GM12864 (cell line): ENCODE results near the gene PAQR9.

Experiments used
- DNase-seq: peaks from one replicate; pipeline ENCODE4 v3.0.0-alpha.2; 2011; ENCODE audit warnings: low read depth
- H3K4me3 ChIP-seq: 2 replicates; pipeline ENCODE4 v1.5.1; 2011; ENCODE audit warnings: mild to moderate bottlenecking, low read depth, low read length, control low read depth
- TF ChIP-seq, protein P1 (sequence below): IDR thresholded peaks from 2 replicates; pipeline ENCODE4 v1.5.1; 2011; ENCODE audit warnings: low read depth, mild to moderate bottlenecking, moderate library complexity, low read length, control low read depth, inconsistent platforms; ENCODE audit errors: missing control alignments

Gene PAQR9

DNA sequence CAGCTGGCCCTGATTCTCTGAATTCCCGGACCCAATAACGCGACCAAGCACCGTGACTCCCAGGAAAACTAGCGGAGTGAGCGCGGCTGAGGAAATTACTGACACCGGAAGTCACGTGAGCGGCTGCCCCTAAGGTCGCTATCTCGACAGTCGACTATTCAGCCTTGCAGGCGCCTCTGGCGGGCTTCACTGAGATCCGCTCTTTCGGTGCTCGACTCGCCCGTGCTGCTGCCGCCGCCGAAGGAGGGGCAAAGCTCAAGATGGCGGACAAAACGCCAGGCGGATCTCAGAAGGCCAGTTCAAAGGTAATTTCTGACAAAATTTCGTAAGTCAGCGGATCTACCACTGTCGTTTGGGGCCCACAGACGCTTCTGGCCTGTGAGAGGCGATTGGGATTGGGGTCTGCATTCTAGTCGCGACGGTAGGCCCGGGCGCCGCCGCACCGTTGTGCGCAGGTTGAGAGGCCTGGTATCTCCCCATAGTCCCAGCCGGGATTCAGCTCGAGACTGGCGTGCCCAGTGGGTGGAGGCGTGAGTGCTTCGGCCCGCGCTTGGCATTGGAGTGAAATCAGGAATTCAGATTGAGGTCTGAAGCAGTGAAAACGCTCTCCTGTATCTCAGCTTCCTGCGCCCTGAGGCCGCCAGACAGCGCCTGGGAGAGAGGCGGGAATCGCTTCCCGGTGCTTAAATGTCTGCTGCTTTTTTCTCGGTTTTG, 38.1 kb upstream of the PAQR9 start, which contains the start of gene U2SURP:
U2SURP (plus strand) TSS at position 202 of the 714 bp plus-strand sequence; CDS start at position 261, 59 bp downstream.
- peak within 1 kb of the TSS; percentile 77 for H3K4me3 ChIP-seq
- peak; percentile 91 for DNase-seq
- TF ChIP-seq, protein P1, sequence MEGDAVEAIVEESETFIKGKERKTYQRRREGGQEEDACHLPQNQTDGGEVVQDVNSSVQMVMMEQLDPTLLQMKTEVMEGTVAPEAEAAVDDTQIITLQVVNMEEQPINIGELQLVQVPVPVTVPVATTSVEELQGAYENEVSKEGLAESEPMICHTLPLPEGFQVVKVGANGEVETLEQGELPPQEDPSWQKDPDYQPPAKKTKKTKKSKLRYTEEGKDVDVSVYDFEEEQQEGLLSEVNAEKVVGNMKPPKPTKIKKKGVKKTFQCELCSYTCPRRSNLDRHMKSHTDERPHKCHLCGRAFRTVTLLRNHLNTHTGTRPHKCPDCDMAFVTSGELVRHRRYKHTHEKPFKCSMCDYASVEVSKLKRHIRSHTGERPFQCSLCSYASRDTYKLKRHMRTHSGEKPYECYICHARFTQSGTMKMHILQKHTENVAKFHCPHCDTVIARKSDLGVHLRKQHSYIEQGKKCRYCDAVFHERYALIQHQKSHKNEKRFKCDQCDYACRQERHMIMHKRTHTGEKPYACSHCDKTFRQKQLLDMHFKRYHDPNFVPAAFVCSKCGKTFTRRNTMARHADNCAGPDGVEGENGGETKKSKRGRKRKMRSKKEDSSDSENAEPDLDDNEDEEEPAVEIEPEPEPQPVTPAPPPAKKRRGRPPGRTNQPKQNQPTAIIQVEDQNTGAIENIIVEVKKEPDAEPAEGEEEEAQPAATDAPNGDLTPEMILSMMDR, result no peak

DNA sequence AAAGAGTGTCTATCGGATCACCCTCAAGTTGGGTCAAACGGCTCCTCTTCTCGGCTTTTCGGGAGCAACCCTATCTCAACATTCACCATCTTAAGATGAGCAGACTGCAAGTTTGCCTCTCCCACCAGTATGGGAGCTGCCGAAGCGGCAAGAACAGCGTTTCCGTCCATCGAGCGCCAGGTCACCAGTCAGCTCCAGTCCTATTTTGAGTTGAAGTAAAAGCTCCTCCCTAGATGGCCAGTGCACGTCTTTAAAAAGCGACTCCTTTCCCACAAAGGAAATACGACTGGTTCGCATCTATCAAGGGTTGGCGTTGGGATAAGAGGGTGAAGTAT, 37.5 kb upstream of the PAQR9 start:
- H3K4me3 ChIP-seq, result peak overlapping the region; percentile 77
- TF ChIP-seq, protein P1, result no peak
- DNase-seq, result peak; percentile 62

DNA sequence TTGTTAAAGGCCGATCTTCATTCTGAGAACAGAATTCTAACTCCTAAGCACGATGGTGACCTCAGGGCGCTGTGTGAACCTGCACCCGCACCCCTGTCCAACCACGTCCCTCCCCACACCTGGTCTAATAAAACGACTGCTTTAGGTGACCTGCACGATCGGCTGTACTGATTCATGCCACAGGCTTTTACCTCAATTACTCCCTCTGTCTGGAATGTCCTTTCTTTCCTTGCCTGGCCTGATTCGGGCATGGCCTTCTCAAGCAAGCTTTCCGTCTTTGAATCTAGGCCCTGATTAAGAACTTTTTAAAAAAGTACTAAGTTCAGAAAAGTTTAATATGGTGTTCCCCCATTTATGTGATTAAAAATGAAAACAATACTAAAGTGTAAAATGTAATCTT, 37.1 kb upstream of the PAQR9 start:
- TF ChIP-seq, protein P1, result no peak
- peak overlapping the region; percentile 77 for H3K4me3 ChIP-seq
- DNase-seq, result no peak

DNA sequence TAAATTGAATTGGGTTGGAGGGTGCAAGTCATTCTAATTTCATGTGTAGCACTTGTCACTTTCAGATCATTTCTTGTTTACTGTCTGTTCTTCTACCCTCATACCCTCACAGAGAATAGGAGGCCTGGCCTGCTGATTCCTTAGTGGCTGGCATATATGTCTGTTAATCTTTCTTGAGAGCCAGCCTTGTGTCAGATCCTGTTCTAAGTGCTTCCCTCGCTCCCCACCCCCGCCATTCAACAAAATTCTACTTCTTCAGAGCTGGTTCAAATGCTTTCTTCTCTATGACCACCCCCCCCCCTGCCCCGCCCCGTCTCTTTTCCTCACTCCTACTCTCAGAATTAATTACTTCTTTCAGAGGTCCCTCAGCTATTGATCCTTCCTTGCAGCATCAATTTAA, 36.4 kb upstream of the PAQR9 start:
- TF ChIP-seq, protein P1, result no peak
- no peak for DNase-seq
- H3K4me3 ChIP-seq, result no peak overlapping the region

DNA sequence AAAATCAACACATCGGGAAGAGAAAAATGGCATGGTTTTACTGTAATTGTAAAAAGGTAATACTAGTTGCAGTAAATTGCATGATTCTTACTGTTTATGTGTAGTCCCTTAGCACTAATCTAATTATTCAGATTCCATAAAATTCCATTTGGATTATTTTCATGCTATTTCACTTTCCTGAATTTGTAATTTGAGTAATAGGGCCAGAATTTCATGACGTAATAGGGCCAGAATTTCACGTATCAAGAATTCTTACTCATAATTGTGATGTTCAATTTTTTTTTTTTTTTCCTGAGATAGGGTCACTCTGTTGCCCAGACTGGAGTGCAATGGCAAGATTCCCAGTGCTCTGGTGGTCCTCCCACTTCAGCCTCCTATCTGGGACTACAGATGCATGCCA, 35.0 kb upstream of the PAQR9 start:
- no peak for DNase-seq
- H3K4me3 ChIP-seq, result no peak overlapping the region
- TF ChIP-seq, protein P1, result no peak

DNA sequence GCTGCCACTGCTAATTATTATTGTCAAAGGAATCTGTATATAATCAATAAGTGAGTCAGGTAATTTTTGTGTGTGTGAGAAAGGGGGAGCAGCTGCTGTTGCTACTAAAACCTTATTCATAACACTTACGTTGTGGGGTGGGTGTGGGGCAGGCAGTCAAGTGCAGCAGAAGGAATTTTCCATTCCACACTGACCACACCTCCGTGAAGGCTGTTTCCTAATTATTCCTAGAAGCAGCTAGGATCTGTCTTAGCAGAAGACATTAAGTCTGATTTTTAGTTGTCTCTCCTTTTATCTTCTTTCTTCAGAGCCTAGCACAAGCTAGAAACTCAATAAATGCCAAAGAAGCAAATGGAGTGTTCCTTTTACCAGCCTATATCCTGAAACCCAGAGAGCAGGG, 33.9 kb upstream of the PAQR9 start:
- no peak for DNase-seq
- TF ChIP-seq, protein P1, result no peak
- no peak overlapping the region for H3K4me3 ChIP-seq

DNA sequence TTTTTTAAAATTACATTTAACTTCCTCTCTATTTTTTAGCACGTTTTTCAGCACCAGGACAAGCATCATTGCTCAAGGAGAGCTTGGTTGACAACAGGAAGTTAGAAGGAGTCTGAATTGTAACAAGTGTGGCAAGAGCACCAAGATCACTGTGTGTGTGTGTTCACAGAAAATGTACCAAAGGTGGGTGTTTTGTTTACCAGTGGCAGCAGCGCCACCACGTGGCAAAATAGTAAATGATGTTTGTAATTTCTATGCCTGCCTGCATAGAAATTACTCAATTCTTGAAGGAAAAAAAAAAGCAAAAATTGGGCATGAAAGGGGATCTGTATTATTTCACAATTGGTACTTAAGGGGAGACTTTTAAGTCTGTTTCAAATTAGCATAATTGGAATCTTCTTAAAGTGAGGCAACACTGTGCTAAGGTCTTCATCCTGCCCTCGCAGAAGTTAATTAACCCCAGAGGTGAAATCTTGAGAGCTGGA, 30.5 kb upstream of the PAQR9 start:
- H3K4me3 ChIP-seq, result no peak overlapping the region
- no peak for DNase-seq
- TF ChIP-seq, protein P1, result peak; percentile 57
